CD4-positive, alpha-beta T cell treated with Interferon gamma for 1 hour (primary cell): ENCODE data around the gene TMC2.

ENCODE experiments used
- DNase-seq: peaks from one replicate; pipeline ENCODE4 v3.0.0-alpha.2; 2020

The TMC2 gene

DNA sequence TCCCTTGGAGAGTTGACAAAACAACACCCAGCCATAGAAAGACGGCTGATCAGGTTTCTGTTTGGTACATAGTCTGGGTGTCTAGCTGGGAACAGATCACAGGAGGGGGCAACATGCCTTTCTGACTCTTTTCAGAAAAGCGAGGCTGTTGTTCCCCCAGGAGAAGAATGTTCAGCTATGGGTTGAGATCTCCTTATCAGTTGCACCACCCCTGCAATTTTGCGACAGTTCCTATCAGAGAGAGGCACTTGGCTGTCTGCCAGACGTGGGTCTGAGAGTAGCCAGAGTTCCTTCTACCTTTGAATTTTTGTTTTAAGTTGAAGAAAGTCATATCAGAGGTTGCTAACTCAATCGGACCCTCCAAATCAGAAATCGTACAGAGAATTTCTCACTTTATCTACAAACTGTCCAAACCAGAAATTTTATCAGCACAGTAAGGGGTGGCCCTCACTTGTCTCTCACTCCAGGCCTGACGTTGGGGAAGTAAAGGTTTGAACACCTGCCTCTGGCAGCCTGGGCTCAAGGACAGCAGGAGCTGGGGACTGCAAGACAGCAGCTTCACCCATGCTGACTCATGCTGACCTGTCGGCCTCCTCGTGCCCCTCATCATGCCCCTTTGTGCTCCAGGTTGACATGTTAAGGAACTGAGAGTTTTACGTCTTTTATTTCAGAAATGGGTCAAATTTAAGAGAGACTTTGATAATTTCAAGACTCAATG, 42.3 kb downstream of the TMC2 start:
- no peak for DNase-seq

DNA sequence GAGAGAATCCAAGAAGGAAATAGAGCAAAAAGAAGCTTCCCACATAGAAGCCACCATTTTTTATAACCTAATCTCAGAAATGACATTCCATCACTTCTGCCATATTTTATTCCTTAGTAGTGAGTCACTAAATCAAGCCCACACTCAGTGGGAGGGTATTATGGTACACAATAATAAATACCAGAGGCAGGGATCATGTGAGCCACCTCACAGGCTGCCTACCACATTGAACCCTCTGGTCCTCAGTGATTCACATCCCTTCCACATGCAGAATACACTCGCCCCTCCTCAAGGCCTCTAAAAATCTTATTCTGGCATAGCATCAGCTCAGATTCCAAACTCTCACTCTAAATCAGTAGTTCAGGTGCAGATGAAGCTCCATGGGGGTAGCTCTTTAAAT, 49.4 kb downstream of the TMC2 start:
- DNase-seq = no peak

DNA sequence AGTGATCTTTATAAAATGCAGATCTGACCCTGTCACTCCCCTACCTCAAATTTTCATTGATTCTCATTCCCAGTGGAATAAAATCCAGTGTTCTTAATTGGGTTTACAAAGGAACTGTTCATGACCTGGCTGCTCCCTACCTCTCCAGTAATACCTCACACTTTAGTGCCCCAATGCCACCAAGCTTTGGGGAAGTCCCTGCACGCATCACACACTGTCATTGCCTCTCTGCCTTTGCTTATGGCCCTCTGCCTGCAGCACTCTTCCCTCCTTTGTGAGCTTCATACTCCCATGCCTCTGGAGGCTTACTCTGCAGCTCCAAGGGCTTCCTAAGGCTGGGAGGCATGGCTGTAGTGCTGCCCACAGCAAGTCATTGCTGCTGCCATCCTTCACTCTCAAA, 57.4 kb downstream of the TMC2 start:
- DNase-seq = no peak

DNA sequence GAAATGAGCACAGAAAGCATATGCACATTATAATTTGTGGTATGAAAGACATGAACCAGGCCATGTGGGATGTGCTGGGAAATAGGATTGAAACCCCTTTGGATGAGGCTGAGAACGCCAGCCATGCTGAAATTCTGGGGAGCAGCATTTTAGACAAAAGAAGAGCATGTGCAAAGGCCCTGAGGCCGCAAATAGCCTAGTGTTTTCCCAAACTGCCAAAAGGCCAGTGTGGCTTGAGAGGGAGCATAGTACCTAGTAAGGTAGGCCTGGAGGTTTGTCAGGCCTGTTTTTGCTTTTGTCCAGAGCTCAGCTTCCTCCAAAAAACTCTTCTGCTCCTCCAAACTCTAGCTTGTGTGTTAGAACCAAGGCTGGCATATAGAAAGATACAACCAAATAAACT, 58.7 kb downstream of the TMC2 start:
- DNase-seq = no peak

DNA sequence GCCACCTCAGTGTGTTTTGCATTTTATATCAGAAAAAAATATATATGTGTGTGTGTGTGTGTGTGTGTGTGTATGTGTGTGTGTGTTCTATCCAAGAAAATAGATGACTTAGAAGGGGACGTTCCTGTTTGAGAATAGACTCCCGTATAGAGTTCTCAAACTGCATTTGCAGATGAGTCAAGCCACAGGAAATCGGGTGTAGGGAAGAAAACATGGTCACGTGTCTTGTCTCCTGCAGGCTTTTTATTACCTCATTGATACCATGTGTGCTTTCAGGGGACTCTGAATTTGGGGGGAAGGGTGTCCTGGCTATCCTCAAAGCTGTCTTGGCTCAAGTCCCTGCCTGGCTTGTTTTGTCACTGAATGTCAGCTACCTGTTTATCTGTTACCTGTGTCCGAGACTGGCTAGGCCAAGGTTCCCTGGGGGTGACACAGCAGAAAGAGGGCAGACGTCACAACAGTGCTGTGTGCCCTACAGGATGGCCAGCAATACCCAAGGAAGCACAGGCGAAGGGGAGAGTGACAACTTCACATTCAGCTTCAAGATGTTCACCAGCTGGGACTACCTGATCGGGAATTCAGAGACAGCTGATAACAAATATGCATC, 60.4 kb downstream of the TMC2 start:
- no peak for DNase-seq

DNA sequence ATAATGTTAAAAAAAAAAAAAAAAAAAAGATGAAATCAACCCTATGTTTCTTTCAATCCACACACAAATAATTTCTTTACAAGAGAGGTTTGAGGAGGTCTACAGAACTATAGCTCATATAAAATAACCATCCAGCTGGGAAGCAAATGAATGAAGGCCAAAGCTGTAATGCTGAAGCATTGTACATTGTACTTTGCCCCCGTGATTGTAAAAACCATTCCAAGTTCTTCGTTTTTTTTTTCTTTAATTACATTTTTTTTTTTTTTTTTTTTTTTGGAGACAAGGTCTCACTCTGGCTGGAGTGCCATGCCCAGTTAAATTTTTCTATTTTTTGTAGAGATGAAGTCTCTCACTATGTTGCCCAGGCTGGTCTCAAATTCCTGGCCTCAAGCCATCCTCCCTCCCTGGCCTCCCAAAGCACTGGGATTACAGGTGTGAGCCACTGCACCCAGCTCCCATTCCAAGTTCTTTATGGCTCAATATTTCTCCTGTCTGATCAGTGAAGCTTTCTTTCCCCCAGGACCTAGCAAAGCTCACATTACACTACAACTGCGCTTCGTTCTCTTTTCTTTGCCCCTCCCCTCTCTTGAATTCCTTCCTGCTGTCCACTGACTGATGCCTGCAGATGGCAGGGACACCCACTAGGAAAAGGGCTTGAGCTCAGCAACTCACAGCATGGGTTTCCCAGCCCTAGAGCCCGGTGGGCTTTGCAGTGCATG, 63.1 kb downstream of the TMC2 start:
- no peak for DNase-seq

DNA sequence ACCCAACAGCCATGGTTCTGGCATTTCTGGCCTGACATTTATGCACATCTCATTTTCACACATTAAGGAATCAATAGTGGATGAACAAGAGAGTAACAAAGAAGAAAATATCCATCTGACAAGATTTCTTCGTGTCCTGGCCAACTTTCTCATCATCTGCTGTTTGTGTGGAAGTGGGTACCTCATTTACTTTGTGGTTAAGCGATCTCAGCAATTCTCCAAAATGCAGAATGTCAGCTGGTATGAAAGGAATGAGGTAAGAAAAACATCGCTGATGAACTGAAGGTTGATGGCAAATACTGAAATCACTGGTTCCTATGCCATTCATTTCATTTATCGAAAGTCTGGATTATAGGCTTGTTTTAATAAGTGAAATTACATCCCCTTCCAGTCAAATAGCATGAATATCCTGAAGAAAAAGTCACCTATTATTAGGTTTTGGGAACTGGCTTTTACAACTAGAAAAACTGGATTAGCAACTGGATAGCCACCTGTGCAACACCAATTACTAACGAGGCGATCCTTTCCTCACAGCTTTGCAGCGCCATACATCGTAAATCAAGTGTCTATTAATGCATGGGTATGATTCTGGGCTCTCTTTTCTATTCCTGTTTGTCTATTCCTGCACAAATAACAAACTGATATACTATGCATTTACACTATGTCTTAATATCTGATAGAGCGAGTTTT, 65.8 kb downstream of the TMC2 start:
- DNase-seq = no peak

DNA sequence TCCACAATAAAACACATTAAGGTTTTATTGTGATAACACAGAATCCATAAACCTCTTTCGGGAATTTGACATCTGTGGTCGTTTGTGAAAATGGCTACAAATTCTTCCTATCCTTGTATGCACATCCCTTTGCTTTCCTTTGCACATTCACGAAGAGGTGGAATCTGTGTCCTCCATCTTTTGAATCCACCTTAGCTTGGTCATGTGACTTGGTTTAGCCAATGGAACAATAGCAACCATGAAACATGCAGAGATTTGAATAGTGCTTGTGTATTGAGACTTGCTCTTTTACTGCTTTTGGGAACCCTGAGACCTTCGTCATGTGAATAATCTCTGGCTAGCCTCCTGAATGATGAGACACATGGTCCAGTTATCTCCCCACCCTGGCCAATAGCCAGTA, 66.4 kb downstream of the TMC2 start:
- no peak for DNase-seq

DNA sequence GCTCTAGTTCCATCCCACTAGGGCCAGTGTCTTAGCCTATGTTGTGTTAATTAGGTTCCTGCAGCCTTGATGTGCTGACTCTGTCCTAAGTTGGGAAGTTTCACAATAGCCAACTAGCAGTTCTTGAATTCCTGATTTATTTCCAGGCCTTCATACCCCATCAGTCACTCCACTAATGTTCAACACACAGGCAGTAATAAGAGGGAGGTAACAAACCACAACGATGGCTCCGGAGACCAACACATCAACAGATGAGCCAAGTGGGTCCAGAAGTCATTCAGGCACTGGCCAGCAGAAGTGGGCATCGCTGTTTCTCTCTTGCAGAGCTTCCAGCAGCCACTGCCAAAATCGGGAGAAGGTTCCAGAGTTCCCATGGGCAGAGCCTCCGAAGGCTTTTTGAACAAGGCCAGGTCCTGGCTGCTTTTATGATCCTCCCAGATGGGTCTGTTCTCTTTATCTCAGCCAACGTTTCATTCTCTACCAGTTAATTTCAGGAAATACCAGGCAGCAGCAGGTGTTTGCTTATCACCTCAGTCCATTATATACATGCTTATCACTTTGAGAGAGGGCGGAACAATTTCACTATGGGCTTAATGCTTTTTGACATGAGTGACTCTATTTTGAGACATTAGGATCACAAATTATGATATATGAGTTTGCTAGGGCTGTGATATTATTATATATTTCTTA, 67.6 kb downstream of the TMC2 start:
- no peak for DNase-seq

DNA sequence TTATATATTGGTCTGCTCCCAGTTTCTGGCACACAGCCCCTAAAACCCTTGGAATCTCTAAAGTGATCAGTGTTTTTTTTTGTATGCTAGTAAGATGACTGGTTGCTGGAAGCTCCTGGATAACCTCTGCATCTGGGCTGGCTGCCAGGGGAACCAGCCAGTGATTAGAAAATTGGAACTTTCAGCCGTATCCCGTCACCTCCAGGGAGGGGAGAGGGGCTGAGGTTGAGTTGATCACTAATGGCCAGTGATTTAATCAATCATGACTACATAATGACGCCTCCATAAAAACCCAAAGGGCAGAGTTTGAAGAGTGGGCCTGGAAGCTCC, 68.1 kb downstream of the TMC2 start:
- no peak for DNase-seq

DNA sequence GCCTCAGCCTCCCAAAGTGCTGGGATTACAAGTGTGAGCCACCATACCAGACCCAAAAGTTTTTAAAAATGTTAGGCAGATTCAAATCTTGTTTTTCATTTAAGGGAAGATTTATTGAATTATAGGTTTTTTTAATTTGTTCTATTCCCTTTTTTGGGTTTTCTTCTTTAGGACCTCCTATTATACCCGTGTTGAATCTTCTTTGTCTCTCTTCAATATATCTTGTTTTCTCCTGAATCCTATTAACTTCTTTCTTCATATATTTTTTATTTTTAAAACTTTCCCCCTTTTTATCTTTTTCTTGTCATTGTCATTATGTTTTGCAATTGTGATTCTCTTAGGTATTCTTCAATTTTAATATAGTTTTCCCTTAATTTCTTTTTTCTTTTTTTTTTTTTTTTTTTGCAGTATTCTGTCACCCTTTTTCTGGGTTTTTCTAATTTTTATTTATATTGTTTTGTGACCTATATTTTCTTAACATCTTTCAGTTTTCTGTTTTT, 70.2 kb downstream of the TMC2 start:
- no peak for DNase-seq

DNA sequence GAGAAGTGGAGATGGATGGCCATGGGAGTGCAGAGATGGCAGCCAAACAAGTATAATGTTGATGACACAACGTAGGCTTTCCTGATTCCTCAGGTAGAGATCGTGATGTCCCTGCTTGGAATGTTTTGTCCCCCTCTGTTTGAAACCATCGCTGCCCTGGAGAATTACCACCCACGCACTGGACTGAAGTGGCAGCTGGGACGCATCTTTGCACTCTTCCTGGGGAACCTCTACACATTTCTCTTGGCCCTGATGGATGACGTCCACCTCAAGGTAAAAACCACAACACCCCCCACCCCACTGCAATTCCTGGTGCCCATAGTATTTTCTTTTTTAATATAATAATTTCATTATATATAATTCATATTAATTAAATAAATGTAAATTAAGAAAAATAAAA, 74.0 kb downstream of the TMC2 start:
- DNase-seq = no peak

DNA sequence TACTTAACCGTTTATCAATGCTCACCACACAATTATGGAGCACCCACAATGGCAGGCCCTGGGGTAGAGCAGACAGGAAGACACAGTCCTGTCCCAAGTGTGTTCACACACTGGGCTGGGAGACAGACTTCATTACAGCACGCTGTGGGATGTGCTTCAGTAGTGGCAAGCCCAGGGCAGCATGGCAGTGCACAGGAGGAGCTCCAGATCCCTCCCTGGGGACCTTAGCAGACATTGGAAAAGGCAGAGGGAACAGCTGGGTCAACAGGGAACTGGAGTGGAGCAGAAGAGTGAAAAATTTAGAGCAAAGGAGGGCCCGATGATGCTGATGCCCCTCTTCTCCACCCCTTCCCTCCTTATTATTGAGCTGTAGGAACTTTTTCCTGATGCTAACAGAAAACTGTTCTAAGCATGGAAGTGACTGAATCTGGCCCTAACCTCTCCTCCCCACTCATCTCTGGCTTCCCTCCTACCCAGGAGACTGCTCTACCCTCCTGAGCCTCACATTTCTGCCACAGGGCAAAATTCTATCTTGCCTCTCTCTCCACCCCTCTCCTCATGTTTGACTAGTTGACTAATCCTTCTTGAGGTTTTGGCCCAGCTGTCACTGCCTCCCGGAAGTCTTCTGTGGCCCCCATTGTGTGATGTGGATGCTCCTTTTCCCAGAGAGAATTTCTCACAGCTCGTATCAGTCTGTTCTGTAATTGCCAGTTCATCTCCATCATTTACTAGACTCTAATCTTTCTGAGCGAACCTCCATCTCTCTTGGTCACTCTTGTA, 74.8 kb downstream of the TMC2 start:
- no peak for DNase-seq

DNA sequence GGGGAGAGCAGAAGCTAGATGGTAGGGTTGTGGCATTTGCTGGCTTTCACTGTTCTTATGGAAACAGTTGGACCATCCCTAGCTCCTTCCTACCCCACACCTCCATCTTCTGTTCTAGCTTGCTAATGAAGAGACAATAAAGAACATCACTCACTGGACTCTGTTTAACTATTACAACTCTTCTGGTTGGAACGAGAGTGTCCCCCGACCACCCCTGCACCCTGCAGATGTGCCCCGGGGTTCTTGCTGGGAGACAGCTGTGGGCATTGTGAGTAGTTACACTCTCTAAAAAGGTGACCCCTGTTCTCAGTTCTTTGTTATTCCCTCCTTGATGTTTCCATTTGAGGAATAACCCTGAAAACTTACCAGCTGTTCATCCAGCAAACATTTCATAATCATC, 75.7 kb downstream of the TMC2 start:
- DNase-seq = no peak

DNA sequence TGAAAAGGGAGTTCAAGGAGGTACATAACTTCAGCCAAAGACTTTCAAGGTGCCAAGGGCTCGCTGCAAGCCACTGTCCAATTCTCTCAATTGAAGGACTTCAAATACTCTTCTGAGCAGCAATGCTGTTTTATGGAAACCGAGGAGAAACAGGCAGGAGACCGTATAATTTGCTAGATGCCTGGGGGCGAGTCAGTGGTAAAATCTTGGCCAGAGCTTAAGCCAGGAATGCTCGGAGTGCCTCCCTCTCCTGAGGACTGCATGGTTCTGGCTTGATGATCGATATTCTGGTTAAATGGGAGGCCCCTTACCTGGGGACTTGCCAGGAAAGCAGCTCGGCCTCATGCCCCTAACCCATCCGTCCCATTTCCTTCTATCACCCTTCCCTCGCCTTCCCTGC, 80.3 kb downstream of the TMC2 start:
- no peak for DNase-seq

DNA sequence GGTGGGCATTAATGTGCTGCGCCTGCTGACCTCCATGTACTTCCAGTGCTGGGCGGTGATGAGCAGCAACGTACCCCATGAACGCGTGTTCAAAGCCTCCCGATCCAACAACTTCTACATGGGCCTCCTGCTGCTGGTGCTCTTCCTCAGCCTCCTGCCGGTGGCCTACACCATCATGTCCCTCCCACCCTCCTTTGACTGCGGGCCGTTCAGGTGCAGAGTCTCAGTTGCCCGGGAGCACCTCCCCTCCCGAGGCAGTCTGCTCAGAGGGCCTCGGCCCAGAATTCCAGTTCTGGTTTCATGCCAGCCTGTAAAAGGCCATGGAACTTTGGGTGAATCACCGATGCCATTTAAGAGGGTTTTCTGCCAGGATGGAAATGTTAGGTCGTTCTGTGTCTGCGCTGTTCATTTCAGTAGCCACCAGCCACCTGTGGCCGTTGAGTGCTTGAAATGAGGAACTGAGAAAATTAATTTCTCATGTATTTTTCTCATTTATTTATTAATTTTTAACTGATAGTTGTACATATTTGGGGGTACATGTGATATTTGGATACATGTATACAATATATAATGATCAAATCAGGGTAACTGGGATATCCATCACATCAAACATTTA, 80.8 kb downstream of the TMC2 start:
- DNase-seq = no peak

DNA sequence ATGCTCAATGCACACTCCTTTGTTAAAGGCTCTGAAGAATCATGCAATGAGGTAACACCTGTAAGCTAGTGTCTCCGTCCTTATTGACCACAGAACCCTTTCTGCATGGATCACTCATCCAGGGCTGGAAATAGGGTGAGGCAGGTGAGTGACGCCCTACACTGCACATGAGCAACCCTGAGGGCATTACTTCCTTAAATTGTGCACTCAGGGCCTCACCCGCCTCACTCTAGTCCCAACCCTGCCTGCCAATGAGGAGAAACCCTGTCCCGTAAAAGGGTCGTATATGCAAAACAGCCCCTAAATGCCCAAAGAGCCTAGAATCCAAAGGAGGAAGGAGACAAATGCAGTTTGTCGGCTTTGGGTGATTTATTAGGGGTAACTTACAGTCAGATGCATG, 82.4 kb downstream of the TMC2 start:
- DNase-seq = no peak

DNA sequence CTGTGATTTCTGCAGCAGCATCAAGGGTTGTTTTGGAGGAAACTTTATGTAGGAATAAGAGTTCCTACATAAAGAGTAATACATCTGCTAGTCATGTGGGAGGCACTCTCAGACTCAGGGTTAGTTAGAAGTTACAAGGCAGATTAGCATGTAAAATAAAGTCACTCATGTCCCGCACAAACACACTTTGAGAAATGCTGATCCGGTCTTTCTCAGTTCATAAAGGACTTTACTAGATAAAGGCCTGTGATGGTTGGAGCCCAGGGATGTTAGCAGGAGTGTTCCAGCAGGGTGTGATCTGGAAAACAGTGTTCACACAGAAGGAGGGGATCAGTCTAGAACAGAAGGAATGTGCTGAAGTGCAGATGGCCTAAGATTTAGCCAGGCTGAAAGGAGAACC, 83.0 kb downstream of the TMC2 start:
- DNase-seq = no peak

DNA sequence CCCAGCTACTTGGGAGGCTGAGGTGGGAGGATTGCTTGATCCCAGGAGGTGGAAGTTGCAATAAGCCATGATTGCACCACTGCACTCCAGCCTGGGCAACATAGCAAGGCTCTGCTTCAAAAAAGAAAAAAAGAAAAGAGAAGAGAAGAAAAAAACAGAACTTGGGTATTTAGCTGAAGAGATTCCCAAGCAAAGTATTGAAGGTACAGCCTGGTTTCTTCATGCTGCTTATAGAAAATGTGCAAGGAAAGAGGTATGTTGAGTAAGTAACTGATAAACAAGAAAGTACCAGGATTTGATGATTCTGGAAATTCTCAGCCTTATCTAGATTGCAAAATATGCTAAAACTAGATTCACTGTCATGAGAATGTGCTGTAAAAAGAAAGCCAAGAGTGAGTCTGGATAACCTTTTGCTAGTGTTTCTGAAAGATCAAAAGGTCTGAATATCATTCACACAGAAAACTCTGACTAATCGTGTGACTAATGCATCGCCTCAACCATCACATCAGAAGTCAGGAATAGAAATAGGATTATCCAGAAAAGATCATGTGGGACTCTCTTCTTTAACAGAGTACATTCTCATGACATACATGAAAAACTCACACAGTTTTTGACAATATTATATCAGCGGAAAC, 83.7 kb downstream of the TMC2 start:
- DNase-seq = no peak

DNA sequence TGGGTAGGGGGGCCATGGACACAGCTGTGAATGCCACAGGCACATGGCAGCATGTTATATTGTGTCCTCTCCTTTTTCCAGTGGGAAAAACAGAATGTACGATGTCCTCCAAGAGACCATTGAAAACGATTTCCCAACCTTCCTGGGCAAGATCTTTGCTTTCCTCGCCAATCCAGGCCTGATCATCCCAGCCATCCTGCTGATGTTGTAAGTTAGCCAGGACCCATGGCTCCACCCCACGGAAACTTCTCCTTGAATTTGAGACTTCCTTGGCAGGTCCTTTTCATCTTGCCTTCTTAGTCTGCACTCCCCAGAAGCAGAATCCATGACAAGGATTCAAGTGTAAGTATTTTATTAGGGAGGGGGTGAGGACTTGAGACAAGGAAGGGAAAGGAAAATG, 87.8 kb downstream of the TMC2 start:
- DNase-seq = no peak

DNA sequence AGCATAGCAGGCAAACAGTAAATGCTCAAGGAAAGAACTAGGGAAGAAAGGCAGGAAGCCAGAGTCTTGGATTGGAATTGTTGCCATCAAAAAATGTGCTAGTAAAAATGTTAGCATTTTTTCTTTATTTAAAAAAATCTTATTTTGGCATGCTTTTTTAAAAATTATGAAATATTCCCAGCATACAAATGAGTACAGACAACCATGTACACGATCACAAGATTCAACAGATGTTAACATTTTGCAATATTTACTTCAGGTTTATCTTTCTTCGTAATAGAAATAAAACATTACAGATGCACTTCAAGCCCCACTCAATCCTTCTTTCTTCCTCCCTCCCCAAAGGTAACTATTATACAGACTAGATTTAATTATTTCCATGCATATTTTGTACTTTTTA, 88.7 kb downstream of the TMC2 start:
- no peak for DNase-seq
